ENCODE results near the gene GABRR3.
"Not testable (repeated sequence)": the region's sequence is repeated elsewhere in the genome, so short reads cannot be mapped to it uniquely, and the experiment has no call there.

The GABRR3 gene

DNA sequence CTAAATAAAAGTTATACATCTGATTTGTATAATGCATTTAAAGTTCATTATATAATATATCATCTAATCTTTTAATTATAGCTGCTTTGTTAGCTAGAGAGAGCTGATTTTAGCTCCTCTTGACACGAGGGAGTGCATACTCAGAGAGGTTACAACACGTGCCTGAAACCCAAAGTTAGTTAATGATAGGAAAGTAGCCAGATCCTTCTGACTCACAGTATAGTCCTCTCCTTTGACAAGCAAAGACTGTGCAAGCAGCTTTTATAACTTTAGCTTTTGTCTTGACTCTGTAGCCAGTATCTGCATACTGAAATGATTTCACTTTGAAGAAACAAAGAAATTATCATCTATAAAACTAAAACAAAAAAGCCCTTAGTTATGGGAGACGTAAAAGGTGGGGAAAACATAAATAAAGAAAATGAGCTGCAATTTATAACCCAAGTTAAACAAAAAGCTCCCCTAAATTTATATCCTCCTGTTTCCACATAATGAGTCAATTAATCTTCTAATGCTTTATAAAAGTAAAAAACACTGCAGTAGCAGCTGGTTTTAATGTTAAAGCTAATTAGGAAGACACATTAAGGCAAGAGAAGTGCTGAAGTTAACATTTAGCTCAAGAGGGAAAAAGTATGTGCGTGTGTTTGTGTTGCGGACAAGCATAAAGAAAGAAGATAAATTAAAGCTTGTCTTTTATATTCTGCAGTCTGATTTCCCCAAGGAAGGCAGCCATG, 13.1 kb downstream of the GABRR3 start:
- no peak overlapping the region for H3K27ac ChIP-seq
- no peak for TF ChIP-seq ZFX (IDR thresholded peaks at IDR 0.05; ENCODE audit: borderline replicate concordance)
- TF ChIP-seq, protein P1, sequence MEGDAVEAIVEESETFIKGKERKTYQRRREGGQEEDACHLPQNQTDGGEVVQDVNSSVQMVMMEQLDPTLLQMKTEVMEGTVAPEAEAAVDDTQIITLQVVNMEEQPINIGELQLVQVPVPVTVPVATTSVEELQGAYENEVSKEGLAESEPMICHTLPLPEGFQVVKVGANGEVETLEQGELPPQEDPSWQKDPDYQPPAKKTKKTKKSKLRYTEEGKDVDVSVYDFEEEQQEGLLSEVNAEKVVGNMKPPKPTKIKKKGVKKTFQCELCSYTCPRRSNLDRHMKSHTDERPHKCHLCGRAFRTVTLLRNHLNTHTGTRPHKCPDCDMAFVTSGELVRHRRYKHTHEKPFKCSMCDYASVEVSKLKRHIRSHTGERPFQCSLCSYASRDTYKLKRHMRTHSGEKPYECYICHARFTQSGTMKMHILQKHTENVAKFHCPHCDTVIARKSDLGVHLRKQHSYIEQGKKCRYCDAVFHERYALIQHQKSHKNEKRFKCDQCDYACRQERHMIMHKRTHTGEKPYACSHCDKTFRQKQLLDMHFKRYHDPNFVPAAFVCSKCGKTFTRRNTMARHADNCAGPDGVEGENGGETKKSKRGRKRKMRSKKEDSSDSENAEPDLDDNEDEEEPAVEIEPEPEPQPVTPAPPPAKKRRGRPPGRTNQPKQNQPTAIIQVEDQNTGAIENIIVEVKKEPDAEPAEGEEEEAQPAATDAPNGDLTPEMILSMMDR (IDR thresholded peaks at IDR 0.05), result no peak

DNA sequence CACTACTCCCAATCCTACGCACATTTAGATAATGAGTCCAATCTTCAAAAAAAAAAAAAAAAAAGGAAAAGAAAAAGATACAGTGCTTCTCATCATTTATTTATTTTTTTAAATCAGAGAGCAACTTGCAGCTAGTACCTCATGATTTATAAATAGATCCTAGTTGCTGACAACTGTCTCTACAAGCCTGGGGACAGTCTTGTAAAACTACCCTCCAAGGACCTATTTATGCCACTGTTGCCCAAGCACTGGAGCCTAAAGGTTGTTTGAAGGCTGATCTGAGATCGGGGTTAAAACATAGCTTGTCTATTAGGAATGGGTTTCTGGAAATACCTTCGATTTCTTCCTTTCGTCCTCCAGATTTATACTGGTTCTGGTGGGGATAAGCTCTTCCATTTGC, 14.7 kb downstream of the GABRR3 start:
- TF ChIP-seq ZFX (IDR thresholded peaks at IDR 0.05; ENCODE audit: borderline replicate concordance), result no peak
- TF ChIP-seq, protein P1 (IDR thresholded peaks at IDR 0.05), result no peak
- no peak overlapping the region for H3K27ac ChIP-seq

DNA sequence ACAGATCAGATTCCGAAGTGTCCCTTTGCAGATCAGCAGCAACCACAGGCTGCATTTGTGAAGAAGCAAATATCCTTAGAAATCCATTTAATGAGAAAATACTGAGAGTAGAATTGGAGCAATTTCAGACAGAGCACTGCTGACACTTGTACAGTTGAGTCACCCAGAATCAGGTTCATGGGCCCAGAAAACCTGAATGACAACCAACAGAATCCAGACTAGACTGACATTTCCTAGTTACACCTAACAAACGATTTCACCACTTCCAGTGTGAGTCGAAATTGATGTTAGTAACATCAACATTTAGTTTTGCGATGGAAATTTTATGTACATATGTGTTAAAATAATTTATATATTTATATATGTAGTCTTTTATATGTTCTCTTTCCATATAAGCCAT, 16.8 kb downstream of the GABRR3 start:
- no peak for TF ChIP-seq ZFX (IDR thresholded peaks at IDR 0.05; ENCODE audit: borderline replicate concordance)
- TF ChIP-seq, protein P1 (IDR thresholded peaks at IDR 0.05), result no peak

DNA sequence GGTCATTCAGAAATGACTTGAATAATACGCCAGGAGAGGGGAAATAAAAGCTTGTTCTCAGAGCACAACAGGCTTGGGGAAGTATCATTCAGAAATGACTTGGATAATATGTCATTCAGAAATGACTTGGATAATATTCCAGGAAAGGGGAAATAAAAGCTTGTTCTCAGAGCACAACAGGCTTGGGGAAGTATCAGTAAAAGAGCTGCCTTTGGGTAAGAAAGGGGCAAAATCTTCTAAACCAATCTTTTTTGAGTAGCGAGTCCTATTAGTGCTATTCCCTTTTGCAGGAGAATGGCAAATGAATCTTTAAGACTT, 20.9 kb downstream of the GABRR3 start:
- no peak overlapping the region for H3K27ac ChIP-seq
- no peak for TF ChIP-seq ZFX (IDR thresholded peaks at IDR 0.05; ENCODE audit: borderline replicate concordance)
- TF ChIP-seq, protein P1 (IDR thresholded peaks at IDR 0.05), result no peak

More for the DNA sequence above, 16.8 kb downstream of the GABRR3 start:
- H3K27ac ChIP-seq, result no peak overlapping the region

DNA sequence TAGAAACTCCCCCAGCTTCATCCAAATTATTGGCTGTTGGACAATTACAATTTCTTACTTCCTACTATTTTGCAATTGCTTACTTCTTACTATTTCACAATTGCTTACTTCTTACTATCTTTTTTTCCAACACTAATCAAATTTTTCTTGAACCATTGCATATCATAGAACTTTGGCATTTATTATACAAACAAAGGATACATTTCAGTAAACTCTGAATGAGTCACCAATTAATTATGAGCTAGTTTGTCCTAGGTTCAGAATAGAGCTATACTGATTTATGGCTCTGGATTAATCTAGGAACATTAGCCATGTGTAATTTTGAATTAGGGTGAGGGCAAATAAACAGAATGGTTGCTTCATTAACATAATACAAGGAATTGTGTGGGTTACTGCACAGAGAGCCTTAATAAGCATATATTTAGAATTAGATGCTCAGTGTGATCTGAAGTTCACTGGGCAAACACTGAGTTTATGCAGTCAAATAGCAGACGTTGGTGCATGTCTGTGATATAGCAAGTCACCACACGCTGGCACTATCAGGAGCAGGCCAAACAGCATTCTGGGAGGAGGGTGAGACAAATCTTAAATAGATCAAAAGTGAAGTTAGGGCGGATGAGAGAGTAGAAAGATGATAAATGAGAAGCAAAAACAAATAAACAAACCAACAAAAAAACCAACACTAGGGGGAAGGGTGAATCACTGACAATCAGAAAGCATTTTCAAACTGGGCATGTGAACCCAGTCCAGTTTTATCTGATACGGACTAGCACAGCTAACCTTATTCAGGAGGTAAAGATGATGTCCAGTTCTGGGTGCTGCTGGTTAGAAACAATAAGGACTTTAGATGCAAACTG, 21.5 kb downstream of the GABRR3 start:
- TF ChIP-seq ZFX (IDR thresholded peaks at IDR 0.05; ENCODE audit: borderline replicate concordance), result no peak
- TF ChIP-seq, protein P1 (IDR thresholded peaks at IDR 0.05), result peak; percentile 50
- H3K27ac ChIP-seq, result no peak overlapping the region

DNA sequence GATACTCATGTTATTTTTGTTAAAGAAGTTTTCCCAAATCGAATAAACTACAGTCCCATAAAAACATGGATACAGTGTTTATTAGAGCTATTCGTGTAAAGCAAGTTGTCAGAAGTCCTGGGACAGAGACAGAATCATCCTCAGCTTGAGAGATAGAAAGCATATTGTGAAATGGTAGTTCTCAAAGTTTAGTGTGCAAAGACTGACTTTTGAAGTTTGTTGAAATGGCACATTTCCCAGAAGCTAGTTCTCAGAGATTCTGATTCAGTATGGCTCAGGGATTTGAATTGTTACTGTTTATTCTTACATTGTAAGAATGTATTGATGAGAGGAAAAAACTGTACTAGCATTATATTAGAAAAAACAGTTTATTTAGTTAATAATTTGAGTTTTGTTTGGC, 22.1 kb downstream of the GABRR3 start:
- TF ChIP-seq, protein P1 (IDR thresholded peaks at IDR 0.05), result no peak
- no peak for TF ChIP-seq ZFX (IDR thresholded peaks at IDR 0.05; ENCODE audit: borderline replicate concordance)
- no peak overlapping the region for H3K27ac ChIP-seq

DNA sequence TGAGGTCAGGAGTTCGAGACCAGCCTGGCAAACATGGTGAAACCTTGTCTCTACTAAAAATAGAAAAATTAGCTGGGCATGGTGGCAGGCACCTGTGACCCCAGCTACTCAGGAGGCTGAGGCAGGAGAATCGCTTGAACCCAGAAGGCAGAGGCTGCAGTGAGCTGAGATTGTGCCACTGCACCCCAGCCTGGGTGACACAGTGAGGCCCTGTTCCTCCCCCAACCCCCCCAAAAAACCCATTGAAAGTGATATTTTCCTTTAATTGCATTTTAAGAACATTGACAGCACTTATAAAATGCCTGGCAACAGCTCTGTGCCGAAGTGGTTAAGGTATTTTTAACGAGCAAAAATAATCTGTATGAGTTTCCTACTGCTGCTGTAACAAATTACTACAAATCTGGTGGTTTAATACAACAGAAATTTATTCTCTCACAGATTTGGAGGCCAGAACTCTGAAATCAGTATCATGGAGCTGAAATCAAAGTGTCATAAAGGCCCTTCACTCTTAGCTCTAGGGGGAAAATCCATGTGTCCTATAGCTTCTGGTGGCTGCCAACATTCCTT, 24.1 kb downstream of the GABRR3 start:
- H3K27ac ChIP-seq, result not testable (repeated sequence)
